K562 (cell line): ENCODE results near the gene ST6GAL1. TPM values are rescaled to one million over a fixed set of nuclear protein-coding genes. Genes with fewer than 3 reads are reported as not detected.

Source experiments
- ATAC-seq: fragments of 200-7000 bp; cut with Tn5 transposase; 3 replicates; pipeline ENCODE4 v1.9.1; 2020; ENCODE audit warnings: moderate library complexity
- BruUV-seq: library from RNA; stranded (reverse); fragments of 400-500 nt; replicated peaks from 2 replicates; lab custom pipeline; 2021; lab: Mats Ljungman, UMichigan
- CTCF ChIA-PET: fragments of 300-600 bp; formaldehyde crosslinking; extraction: SDS; loops from one replicate; lab custom pipeline; 2021; ENCODE audit warnings: low intra/inter-chr PET ratio; lab: Yijun Ruan, JAX
- POLR2A ChIA-PET: fragments of 300-600, 350-650 bp; sonication (Branson Sonifier 250); formaldehyde crosslinking; extraction: SDS; loops from one replicate; lab custom pipeline; 2021; ENCODE audit warnings: antibody characterized with exemption, inconsistent platforms; lab: Yijun Ruan, JAX
- DNase-seq, 4 experiments: peaks; one replicate each; pipeline versions ENCODE4 v3.0.0 to v3.0.0-alpha.2; 2011 to 2018; ENCODE audit warnings: low spot score in 3 of 4, mixed read lengths in 3 of 4; ENCODE audit errors: extremely low read depth in 1 of 4
- FAIRE-seq: peaks from 2 replicates; lab custom pipeline; 2011; peaks lifted over from hg19 to GRCh38; lab: Jason Lieb, UNC
- H2AFZ ChIP-seq: 2 replicates; pipeline ENCODE4 v1.6.0; 2011; ENCODE audit warnings: low read depth, low read length, control low read depth, inconsistent platforms
- H3K27ac ChIP-seq: fragments of 200-600 bp; 3 replicates; pipeline ENCODE4 v1.8.0; 2011; ENCODE audit warnings: low read depth, mild to moderate bottlenecking, control low read depth, inconsistent platforms, low read length, moderate library complexity, mixed read lengths; ENCODE audit errors: extremely low read depth
- H3K27me3 ChIP-seq, 2 experiments: fragments of 300-600 bp in 1 of 2; 2 replicates in 1 of 2; 3 replicates in 1 of 2; pipeline versions ENCODE4 v1.6.0 to v1.8.0; 2011; ENCODE audit warnings: inconsistent platforms in 2 of 2, low read length in 2 of 2, mild to moderate bottlenecking in 1 of 2, mixed read lengths in 1 of 2, moderate library complexity in 1 of 2; ENCODE audit not compliant: control insufficient read depth in 2 of 2, insufficient read depth in 2 of 2
- H3K36me3 ChIP-seq: fragments of 300-600 bp; 3 replicates; pipeline ENCODE4 v1.8.0; 2011; ENCODE audit warnings: mild to moderate bottlenecking, low read length, inconsistent platforms; ENCODE audit not compliant: control insufficient read depth, insufficient read depth
- H3K4me1 ChIP-seq, 2 experiments: fragments of 200-600 bp in 1 of 2; replicated peaks in 1 of 2; 2 replicates in 1 of 2; 3 replicates in 1 of 2; pipeline versions ENCODE4 v1.5.1 to v1.8.0; 2011; ENCODE audit warnings: inconsistent platforms in 2 of 2, low read length in 2 of 2, mild to moderate bottlenecking in 1 of 2, mixed read lengths in 1 of 2, moderate library complexity in 1 of 2; ENCODE audit not compliant: control insufficient read depth in 2 of 2, insufficient read depth in 2 of 2
- H3K4me2 ChIP-seq: 2 replicates; pipeline ENCODE4 v1.6.1; 2011; ENCODE audit warnings: low read length, control low read depth, inconsistent platforms, mixed read lengths; ENCODE audit not compliant: insufficient read depth
- H3K4me3 ChIP-seq: fragments of 200-600 bp; sonication (generic), shearing (Covaris generic); 2 replicates; pipeline ENCODE4 v1.5.1; 2016; ENCODE audit warnings: control low read depth, inconsistent platforms
- H3K79me2 ChIP-seq: fragments of 200-600 bp; 3 replicates; pipeline ENCODE4 v1.8.0; 2011; ENCODE audit warnings: low read length, inconsistent platforms; ENCODE audit not compliant: control insufficient read depth, insufficient read depth
- H3K9ac ChIP-seq, 2 experiments: 2 replicates each; pipeline versions ENCODE4 v1.6.0 to v1.6.1; 2011; ENCODE audit warnings: low read depth in 2 of 2, low read length in 2 of 2, control low read depth in 1 of 2, inconsistent platforms in 1 of 2, mild to moderate bottlenecking in 1 of 2, mixed read lengths in 1 of 2; ENCODE audit not compliant: insufficient read depth in 1 of 2
- H3K9me1 ChIP-seq: one replicate; pipeline ENCODE4 v1.6.0; 2011; ENCODE audit warnings: inconsistent platforms, mild to moderate bottlenecking, low read length, moderate library complexity; ENCODE audit not compliant: control insufficient read depth, insufficient read depth
- H3K9me3 ChIP-seq: replicated peaks from 2 replicates; pipeline ENCODE4 v1.5.1; 2011; ENCODE audit warnings: low read depth, low read length, inconsistent platforms; ENCODE audit not compliant: control insufficient read depth, insufficient read depth
- H4K20me1 ChIP-seq: replicated peaks from 2 replicates; pipeline ENCODE4 v1.6.1; 2011; ENCODE audit warnings: low read length, inconsistent platforms, mixed read lengths; ENCODE audit not compliant: control insufficient read depth, insufficient read depth
- KDM4B ChIP-seq, 2 experiments: fragments of 450-650 bp in 1 of 2; sonication (generic) in 1 of 2; IDR thresholded peaks; 2 replicates each; pipeline ENCODE4 v1.6.1; 2016 to 2017; ENCODE audit warnings: borderline replicate concordance in 2 of 2, antibody characterized with exemption in 1 of 2, low read depth in 1 of 2, mild to moderate bottlenecking in 1 of 2
- LARP7 ChIP-seq: fragments of 450-650 bp; IDR thresholded peaks from 2 replicates; pipeline ENCODE4 v1.6.1; 2016
- SREBF2 ChIP-seq: sonication (generic); formaldehyde crosslinking; IDR thresholded peaks from 2 replicates; pipeline ENCODE4 v1.4.0; 2020; ENCODE audit warnings: mild to moderate bottlenecking, missing genetic modification reagents
- TSHZ1 ChIP-seq: fragments of 250-450 bp; sonication (Bioruptor Pico); IDR thresholded peaks from 2 replicates; pipeline ENCODE4 v1.4.0; 2020; ENCODE audit warnings: mild to moderate bottlenecking, moderate library complexity
- WGBS: fragments of 100-300 bp; shearing (Covaris generic); methylation state at CpG from one replicate; pipeline ENCODE4 v1.1.6; 2016; ENCODE audit warnings: low coverage, mixed read lengths; ENCODE audit not compliant: insufficient coverage; ENCODE audit errors: missing lambda C conversion rate; 5-methylcytosine and 5-hydroxymethylcytosine counted together
- in situ Hi-C: fragments of 300-500 bp; cut with MboI; formaldehyde crosslinking; loops from 4 replicates; pipeline ENCODE4 v1.15.0; 2018; ENCODE audit warnings: inconsistent platforms, mixed read lengths
- intact Hi-C: fragments of 100-400 bp; cut with micrococcal nuclease; formaldehyde crosslinking; loops from 2 replicates; pipeline ENCODE4 v1.14.2; 2022
- polyA plus RNA-seq, 8 experiments: library from polyadenylated mRNA; depleted of rRNA in 4 of 8; stranded (reverse) in 5 of 8; unstranded in 3 of 8; fragments of >200 nt; fragmentation: Nextera tagmentation in 2 of 8; fragmentation: Illumina TruSeq in 1 of 8; extraction: Ambion mirVana in 2 of 8; extraction: Trizol in 1 of 8; gene quantifications; 2 replicates each; pipeline versions ENCODE4 v1.2.1 to v1.2.3, GENCODE V29; 2011 to 2014; ENCODE audit warnings: inconsistent platforms in 1 of 8, missing spikeins in 1 of 8
- total RNA-seq, 7 experiments: library from RNA; depleted of rRNA in 6 of 7; stranded (reverse); fragments of >200 nt in 6 of 7; fragmentation: Illumina TruSeq in 2 of 7; extraction: Trizol in 2 of 7; gene quantifications; 2 replicates each; pipeline versions ENCODE4 v1.2.1 to v1.2.3, GENCODE V29; 2011 to 2021; ENCODE audit warnings: low replicate concordance in 1 of 7
- TF ChIP-seq, protein P1 (sequence below): fragments of 450-650 bp; IDR thresholded peaks from 2 replicates; pipeline ENCODE4 v1.6.1; 2016; ENCODE audit warnings: low read depth, mild to moderate bottlenecking, moderate library complexity
- TF ChIP-seq, protein P2 (sequence below): fragments of 200-800 bp; sonication (Bioruptor generic); IDR thresholded peaks from 2 replicates; pipeline ENCODE4 v1.6.1; 2017; ENCODE audit warnings: missing genetic modification characterization, missing compliant biosample characterization
- TF ChIP-seq, protein P3 (sequence below): sonication (generic); formaldehyde crosslinking; IDR thresholded peaks from 2 replicates; pipeline ENCODE4 v1.8.0; 2023; ENCODE audit warnings: mild to moderate bottlenecking, missing genetic modification reagents

ST6GAL1 gene
- total and polyA plus RNA-seq, 9 of the 15 experiments (the other 6 are each of a cell fraction or from before 2014, with no cell fraction given) = 31.9 to 145 (median 71.0) TPM

DNA sequence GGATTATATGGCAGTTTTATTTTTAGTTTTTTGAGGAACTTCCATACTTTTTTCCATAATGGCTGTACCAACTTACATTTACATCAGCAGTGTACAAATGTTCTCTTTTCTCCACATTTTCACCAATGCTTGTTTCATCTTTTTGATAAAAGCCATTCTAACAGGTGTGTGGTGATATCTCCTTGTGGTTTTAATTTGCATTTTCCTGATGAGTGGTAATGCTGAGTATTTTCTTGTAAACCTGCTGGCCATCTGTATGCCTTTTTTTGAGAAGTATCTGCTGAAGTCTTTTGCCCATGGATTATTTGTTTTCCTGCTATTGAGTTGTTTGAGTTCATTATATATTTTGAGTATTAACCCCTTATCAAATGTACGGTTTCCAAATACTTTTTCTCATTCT lies 158.4 kb downstream of the ST6GAL1 start:
- H3K27me3 ChIP-seq = no peaks in the 10 kb centered on the region

More for the DNA sequence above, 158.4 kb downstream of the ST6GAL1 start:
- H3K79me2 ChIP-seq = no peaks in the 10 kb centered on the region
- ChIA-PET CTCF (no interaction called here), POLR2A (interaction anchor here (0.7 kb wide), 1 partner anchor 342 kb away, joined by 3 read pairs; no protein-coding TSS in a partner anchor)
- no peak overlapping the region for H2AFZ ChIP-seq
- H3K4me1 ChIP-seq = no peaks in the 10 kb centered on the region
- H3K4me3 ChIP-seq = no peak overlapping the region
- FAIRE-seq (no peak), ATAC-seq (no peak), DNase-seq (no peak)
- H3K9me3 ChIP-seq = no peaks in the 10 kb centered on the region
- H3K36me3 ChIP-seq = no peaks in the 10 kb centered on the region
- no peaks in the 10 kb centered on the region for H3K9me1 ChIP-seq
- H3K4me2 ChIP-seq = no peak overlapping the region
- no peak overlapping the region for H3K27ac ChIP-seq
- 22% methylated on average over 1 of the region's 1 CpG for WGBS
- no peaks in the 10 kb centered on the region for H4K20me1 ChIP-seq
- no peak overlapping the region for H3K9ac ChIP-seq
- in situ Hi-C loops (no loop called here), intact Hi-C loops (no loop called here)
- TF ChIP-seq LARP7 (no peak), TSHZ1 (CRISPR knock-in tag) (no peak), KDM4B (IDR thresholded peaks at IDR 0.05; ENCODE audit: borderline replicate concordance in 2 of 2, low read depth in 1 of 2) (no peak), SREBF2 (CRISPR knock-in tag) (no peak)
- TF ChIP-seq, protein P1, sequence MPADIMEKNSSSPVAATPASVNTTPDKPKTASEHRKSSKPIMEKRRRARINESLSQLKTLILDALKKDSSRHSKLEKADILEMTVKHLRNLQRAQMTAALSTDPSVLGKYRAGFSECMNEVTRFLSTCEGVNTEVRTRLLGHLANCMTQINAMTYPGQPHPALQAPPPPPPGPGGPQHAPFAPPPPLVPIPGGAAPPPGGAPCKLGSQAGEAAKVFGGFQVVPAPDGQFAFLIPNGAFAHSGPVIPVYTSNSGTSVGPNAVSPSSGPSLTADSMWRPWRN = no peak
- TF ChIP-seq, protein P2, sequence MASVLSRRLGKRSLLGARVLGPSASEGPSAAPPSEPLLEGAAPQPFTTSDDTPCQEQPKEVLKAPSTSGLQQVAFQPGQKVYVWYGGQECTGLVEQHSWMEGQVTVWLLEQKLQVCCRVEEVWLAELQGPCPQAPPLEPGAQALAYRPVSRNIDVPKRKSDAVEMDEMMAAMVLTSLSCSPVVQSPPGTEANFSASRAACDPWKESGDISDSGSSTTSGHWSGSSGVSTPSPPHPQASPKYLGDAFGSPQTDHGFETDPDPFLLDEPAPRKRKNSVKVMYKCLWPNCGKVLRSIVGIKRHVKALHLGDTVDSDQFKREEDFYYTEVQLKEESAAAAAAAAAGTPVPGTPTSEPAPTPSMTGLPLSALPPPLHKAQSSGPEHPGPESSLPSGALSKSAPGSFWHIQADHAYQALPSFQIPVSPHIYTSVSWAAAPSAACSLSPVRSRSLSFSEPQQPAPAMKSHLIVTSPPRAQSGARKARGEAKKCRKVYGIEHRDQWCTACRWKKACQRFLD = no peak
- TF ChIP-seq, protein P3, sequence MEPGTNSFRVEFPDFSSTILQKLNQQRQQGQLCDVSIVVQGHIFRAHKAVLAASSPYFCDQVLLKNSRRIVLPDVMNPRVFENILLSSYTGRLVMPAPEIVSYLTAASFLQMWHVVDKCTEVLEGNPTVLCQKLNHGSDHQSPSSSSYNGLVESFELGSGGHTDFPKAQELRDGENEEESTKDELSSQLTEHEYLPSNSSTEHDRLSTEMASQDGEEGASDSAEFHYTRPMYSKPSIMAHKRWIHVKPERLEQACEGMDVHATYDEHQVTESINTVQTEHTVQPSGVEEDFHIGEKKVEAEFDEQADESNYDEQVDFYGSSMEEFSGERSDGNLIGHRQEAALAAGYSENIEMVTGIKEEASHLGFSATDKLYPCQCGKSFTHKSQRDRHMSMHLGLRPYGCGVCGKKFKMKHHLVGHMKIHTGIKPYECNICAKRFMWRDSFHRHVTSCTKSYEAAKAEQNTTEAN = no peak
- BruUV-seq = no TSS peak
